GM23338 (cell line): ENCODE measurements around the gene TYMP.
"Not testable (repeated sequence)": the region's sequence is repeated elsewhere in the genome, so short reads cannot be mapped to it uniquely, and the experiment has no call there.

ENCODE experiments used
- CREB1 ChIP-seq: fragments of 250-450 bp; sonication (Bioruptor Pico); IDR thresholded peaks from 2 replicates; pipeline ENCODE4 v1.5.0; 2020; ENCODE audit warnings: low read depth, mild to moderate bottlenecking, moderate library complexity
- EZH2 ChIP-seq: fragments of 200-600 bp; sonication (generic); IDR thresholded peaks from one replicate; pipeline ENCODE4 v1.8.0; 2017; ENCODE audit warnings: antibody characterized with exemption, mild to moderate bottlenecking, low read depth; ENCODE audit not compliant: unreplicated experiment
- EZH2phosphoT487 ChIP-seq: fragments of 200-600 bp; sonication (generic); IDR thresholded peaks from one replicate; pipeline ENCODE4 v1.8.1; 2018; ENCODE audit warnings: antibody characterized with exemption; ENCODE audit not compliant: unreplicated experiment
- POLR2AphosphoS5 ChIP-seq: IDR thresholded peaks from 2 replicates; pipeline ENCODE4 v1.6.1; 2016; ENCODE audit warnings: antibody characterized with exemption, low read depth
- TF ChIP-seq, protein P1 (sequence below), 2 experiments: fragments of 200-600 bp in 1 of 2; sonication (generic) in 1 of 2; conservative IDR thresholded peaks; 2 replicates each; pipeline versions ENCODE4 v1.5.1 to v1.6.1; 2016 to 2017; ENCODE audit warnings: antibody characterized with exemption in 2 of 2, low read depth in 2 of 2, mild to moderate bottlenecking in 2 of 2, moderate library complexity in 1 of 2

DNA sequence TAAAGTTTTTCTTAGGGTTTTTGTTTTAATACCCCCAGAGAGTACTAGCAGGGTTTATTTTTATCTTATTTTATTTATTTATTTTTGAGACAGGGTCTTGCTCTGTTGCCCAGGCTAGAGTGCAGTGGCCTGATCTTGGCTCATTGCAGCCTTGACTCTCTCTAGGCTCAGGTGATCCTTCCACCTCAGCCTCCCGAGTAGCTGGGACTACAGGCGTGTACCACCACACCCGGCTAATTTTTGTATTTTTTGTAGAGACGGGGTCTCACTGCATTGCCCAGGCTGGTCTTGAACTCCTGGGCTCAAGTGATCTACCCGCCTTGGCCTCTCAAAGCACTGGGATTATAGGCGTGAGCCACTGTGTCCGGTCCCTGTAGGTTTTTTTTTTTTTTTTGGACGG, 9.6 kb downstream of the TYMP start:
- TF ChIP-seq, protein P1, sequence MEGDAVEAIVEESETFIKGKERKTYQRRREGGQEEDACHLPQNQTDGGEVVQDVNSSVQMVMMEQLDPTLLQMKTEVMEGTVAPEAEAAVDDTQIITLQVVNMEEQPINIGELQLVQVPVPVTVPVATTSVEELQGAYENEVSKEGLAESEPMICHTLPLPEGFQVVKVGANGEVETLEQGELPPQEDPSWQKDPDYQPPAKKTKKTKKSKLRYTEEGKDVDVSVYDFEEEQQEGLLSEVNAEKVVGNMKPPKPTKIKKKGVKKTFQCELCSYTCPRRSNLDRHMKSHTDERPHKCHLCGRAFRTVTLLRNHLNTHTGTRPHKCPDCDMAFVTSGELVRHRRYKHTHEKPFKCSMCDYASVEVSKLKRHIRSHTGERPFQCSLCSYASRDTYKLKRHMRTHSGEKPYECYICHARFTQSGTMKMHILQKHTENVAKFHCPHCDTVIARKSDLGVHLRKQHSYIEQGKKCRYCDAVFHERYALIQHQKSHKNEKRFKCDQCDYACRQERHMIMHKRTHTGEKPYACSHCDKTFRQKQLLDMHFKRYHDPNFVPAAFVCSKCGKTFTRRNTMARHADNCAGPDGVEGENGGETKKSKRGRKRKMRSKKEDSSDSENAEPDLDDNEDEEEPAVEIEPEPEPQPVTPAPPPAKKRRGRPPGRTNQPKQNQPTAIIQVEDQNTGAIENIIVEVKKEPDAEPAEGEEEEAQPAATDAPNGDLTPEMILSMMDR (conservative IDR thresholded peaks at IDR 0.05; ENCODE audit: low read depth in 2 of 2) = not testable (repeated sequence)
- TF ChIP-seq EZH2, EZH2phosphoT487, POLR2AphosphoS5, CREB1: not testable (repeated sequence)
